ENCODE results near the gene SLC22A16. TPM values are rescaled to one million over a fixed set of nuclear protein-coding genes. Genes with fewer than 3 reads are reported as not detected.
A peak's percentile ranks its signal among the peaks of the same experiment; 100 is the strongest.

The SLC22A16 gene
- polyA plus RNA-seq, 1 of the 3 experiments (the other 2 are of a cell fraction) = not detected

GRCh38 chr6:110492584-110492983 lies 16.2 kb upstream of the SLC22A16 start:
- TF ChIP-seq ELF1 (IDR thresholded peaks at IDR 0.05) (no peak), RXRA (IDR thresholded peaks at IDR 0.05; ENCODE audit: borderline replicate concordance, low read depth) (no peak), RFX5 (IDR thresholded peaks at IDR 0.05; ENCODE audit: low read length) (no peak), JUND (IDR thresholded peaks at IDR 0.05) (no peak), SMC3 (IDR thresholded peaks at IDR 0.05; ENCODE audit: low read depth, low read length) (no peak), TEAD4 (IDR thresholded peaks at IDR 0.05; ENCODE audit: borderline replicate concordance, insufficient read depth) (no peak), MAX (IDR thresholded peaks at IDR 0.05; ENCODE audit: low read depth) (no peak), MXI1 (IDR thresholded peaks at IDR 0.05; ENCODE audit: low read depth, low read length) (no peak), IRF3 (IDR thresholded peaks at IDR 0.05; ENCODE audit: low read depth, low read length) (no peak), GATA2 (CRISPR knock-in tag; IDR thresholded peaks at IDR 0.05) (no peak), FOSL2 (IDR thresholded peaks at IDR 0.05; ENCODE audit: borderline replicate concordance, low read depth) (no peak), CTCF (IDR thresholded peaks at IDR 0.05) (no peak)
- H3F3A ChIP-seq (replicated peaks; ENCODE audit: insufficient read depth) = no peaks in the 10 kb centered on the region
- no peak overlapping the region for H3K27ac ChIP-seq (ENCODE audit: low read depth in 2 of 2, low read length in 1 of 2)
- no peak overlapping the region for H3K9ac ChIP-seq
- H3K4me1 ChIP-seq (ENCODE audit: control insufficient read depth in 1 of 2, insufficient read depth in 2 of 2, low read depth in 1 of 2, low read length in 1 of 2) = no peaks in the 10 kb centered on the region
- H4K20me1 ChIP-seq (ENCODE audit: insufficient read depth) = no peaks in the 10 kb centered on the region
- H3K27me3 ChIP-seq (ENCODE audit: insufficient read depth) = no peaks in the 10 kb centered on the region
- no peak overlapping the region for H3K4me2 ChIP-seq
- H3K79me2 ChIP-seq (ENCODE audit: insufficient read depth) = no peaks in the 10 kb centered on the region
- 83% methylated on average over 7 of the region's 7 CpGs for WGBS (ENCODE audit: low lambda C conversion rate)
- POLR2A ChIA-PET = no interaction called here
- no peak overlapping the region for H3K4me3 ChIP-seq (ENCODE audit: low read depth in 2 of 2, low read length in 1 of 2)
- CTCF ChIA-PET = no interaction called here
- no peaks in the 10 kb centered on the region for H3K9me3 ChIP-seq
- H2AFZ ChIP-seq (ENCODE audit: low read depth) = no peak overlapping the region
- no peaks in the 10 kb centered on the region for H3K36me3 ChIP-seq (replicated peaks in 1 of 2; ENCODE audit: control insufficient read depth in 1 of 2, insufficient read depth in 2 of 2, low read length in 1 of 2)
- no peaks in the 10 kb centered on the region for H3K9me2 ChIP-seq
- no peak for DNase-seq

- H3K36me3 ChIP-seq (replicated peaks in 1 of 2; ENCODE audit: control insufficient read depth in 1 of 2, insufficient read depth in 2 of 2, low read length in 1 of 2) = no peaks in the 10 kb centered on the region
- no peaks in the 10 kb centered on the region for H3K79me2 ChIP-seq (ENCODE audit: insufficient read depth)
- TF ChIP-seq PBX3 (IDR thresholded peaks at IDR 0.05) (0 out of 2 replicates have a peak, but pooled peaks have one; percentile 2), RFX5 (IDR thresholded peaks at IDR 0.05; ENCODE audit: low read length) (no peak)
- no peak overlapping the region for H3K4me2 ChIP-seq
- H3K4me3 ChIP-seq (ENCODE audit: low read depth in 2 of 2, low read length in 1 of 2) = no peak overlapping the region
- no peaks in the 10 kb centered on the region for H3K27me3 ChIP-seq (ENCODE audit: insufficient read depth)
- no peak overlapping the region for H2AFZ ChIP-seq (ENCODE audit: low read depth)
- no peaks in the 10 kb centered on the region for H3F3A ChIP-seq (replicated peaks; ENCODE audit: insufficient read depth)
- CTCF ChIA-PET = interaction anchor here (1.4 kb wide), 1 partner anchor 16 kb away, joined by 4 read pairs; no protein-coding TSS in a partner anchor
- H3K9me2 ChIP-seq = no peaks in the 10 kb centered on the region
- H3K27ac ChIP-seq (ENCODE audit: low read depth in 2 of 2, low read length in 1 of 2) = no peak overlapping the region
- no peaks in the 10 kb centered on the region for H3K9me3 ChIP-seq
- H3K9ac ChIP-seq = no peak overlapping the region
- POLR2A ChIA-PET = no interaction called here
- H3K4me1 ChIP-seq (ENCODE audit: control insufficient read depth in 1 of 2, insufficient read depth in 2 of 2, low read depth in 1 of 2, low read length in 1 of 2) = no peaks in the 10 kb centered on the region
- no peaks in the 10 kb centered on the region for H4K20me1 ChIP-seq (ENCODE audit: insufficient read depth)
- no peak for DNase-seq
- WGBS (ENCODE audit: low lambda C conversion rate) = 81% methylated on average over 7 of the region's 7 CpGs
These were observed 15.4 kb upstream of the SLC22A16 start for GRCh38 chr6:110491644-110492317.

Data from SK-N-SH (cell line).